ENCODE measurements around the gene ACTL10.
"Not testable (repeated sequence)": the region's sequence is repeated elsewhere in the genome, so short reads cannot be mapped to it uniquely, and the experiment has no call there.

The ACTL10 gene

DNA sequence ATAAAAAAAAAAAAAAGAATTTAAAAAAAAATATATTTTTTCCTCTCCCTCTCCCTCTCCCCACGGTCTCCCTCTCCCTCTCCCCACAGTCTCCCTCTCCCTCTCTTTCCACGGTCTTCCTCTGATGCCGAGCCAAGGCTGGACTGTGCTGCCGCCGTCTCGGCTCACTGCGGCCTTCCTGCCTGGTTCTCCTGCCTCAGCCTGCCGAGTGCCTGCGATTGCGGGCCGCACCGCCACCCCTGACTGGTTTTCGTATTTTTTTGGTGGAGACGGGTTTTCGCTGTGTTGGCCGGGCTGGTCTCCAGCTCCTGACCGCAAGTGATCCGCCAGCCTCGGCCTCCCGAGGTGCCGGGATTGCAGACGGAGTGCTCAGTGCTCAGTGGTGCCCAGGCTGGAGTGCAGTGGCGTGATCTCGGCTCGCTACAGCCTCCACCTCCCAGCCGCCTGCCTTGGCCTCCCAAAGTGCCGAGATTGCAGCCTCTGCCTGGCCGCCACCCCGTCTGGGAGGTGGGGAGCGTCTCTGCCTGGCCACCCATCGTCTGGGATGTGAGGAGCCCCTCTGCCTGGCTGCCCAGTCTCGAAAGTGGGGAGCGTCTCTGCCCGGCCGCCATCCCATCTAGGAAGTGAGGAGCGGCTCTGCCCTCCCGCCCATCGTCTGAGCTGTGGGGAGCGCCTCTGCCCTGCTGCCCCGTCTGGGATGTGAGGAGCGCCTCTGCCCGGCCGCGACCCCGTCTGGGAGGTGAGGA is 34.1 kb downstream of the ACTL10 start:
- not testable (repeated sequence) for DNase-seq

DNA sequence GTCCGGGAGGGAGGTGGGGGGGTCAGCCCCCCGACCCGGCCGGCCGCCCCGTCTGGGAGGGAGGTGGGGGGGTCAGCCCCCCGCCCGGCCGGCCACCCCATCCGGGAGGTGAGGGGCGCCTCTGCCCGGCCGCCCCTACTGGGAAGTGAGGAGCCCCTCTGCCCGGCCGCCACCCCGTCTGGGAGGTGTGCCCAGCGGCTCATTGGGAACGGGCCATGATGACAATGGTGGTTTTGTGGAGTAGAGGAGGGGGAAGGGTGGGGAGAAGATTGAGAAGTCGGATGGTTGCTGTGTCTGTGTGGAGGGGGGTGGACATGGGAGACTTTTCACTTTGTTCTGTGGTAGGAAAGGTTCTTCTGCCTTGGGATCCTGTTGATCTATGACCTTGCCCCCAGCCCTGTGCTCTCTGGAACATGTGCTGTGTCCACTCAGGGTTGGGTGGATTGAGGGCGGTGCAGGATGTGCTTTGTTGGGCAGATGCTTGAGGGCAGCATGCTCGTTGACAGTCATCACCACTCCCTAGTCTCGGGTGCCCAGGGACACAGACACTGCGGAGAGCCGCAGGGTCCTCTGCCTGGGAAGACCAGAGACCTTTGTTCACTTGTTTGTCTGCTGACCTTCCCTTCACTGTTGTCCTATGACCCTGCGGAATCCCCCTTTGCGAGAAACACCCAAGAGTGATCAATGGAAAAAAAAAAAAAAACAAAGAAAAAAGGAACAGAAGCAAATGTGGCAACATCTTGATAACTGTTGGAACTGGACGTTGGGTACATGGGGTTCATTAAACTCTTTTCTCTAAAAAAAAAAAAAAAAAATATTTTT is 35.1 kb downstream of the ACTL10 start:
- no peak for DNase-seq

DNA sequence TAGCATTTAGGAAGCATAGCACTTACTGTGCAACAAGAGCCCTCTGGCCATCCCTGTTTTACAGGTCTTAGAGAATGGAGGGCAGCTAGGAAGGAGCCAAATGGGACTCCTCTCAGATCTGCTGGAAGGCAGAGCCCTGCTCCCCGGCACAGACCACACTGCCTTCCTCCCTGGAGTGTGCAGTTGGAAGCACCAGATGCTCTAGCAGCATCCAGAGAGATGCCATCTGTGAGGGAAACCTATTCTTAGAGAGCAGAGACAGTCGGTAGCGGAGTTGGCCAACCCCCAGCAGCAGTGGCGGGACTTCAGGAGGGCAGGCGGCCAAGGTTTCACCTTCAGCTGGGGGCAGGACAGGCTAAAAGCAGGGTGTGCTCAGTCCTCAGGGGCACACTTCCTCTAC is 36.1 kb downstream of the ACTL10 start:
- peak; percentile 98 for DNase-seq

DNA sequence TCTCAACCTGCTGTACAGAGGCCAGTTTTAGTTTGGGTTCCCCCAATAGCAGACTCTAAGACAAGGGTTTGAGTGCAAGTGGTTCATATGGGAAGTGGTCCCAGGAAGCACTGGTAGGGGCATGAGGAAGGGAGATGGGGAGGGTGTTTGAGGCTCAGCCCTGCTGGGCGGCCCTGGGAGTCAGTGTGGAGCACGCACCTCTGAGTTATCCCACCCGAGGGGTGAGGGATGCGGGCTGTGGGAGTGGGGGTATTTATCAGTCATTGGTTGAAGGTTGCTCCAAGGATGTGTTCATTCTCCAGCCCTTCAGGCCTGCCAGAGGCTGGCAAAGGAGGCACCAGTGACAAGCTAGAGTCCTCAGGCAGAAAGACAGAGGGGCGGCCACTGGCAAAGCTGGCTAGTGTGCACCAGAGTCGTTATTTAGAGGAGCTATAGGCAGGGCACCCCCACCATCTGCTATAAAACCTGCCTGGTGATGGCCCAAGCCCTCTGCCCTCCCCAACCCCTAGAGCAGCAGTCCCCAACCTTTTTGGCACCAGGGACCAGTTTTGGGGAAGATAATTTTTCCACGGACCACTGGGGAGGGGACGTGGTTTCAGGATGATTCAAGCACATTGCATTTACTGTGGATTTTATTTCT is 36.9 kb downstream of the ACTL10 start:
- no peak for DNase-seq

DNA sequence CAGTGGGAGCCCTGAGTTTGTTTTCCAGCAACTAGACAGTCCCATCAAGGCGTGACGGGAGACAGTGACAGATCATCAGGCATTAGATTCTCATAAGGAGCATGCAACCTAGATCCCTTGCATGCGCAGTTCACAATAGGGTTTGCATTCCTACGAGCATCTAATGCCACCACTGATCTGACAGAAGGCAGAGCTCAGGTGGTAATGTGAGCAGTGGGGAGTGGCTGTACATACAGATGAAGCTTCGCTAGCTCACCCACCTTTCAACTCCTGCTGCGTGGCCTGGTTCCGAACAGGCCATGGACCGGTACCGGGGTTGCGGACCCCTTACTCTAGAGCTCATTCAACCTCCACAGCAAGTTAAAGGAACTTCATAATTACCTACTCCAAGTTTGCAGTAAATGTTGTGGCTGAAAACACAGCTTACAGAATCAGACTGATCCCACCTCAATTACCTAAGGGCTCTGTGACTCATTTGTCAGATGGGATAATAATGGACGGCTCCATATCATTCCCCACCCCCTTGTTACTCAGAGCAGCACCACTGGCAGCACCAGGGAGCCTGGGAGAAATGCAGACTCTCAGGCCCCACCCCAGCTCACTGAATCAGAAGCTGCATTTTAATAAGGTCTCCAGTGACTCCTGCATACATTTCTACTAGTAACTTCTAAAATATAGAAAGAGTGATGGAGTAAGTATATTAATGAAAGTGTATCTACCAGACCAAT is 37.6 kb downstream of the ACTL10 start:
- no peak for DNase-seq

DNA sequence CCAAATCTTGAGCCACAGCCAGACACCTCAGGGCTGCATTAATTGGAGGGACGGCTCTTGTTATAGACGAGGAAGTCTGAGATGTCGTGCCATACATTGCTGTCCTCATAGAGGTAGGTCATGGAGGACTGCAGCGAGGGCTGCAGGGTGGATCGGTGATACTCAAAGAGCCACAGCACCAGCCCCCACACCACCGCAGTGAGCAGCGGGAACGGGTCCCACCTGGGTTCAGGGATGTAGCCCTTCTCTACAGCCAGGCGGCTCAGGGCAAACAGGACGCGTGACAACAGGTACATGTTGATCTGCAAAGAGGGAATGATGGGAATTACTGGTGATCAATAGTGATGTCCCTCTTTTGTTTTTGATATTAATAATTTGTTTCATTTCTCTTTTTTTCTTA is 40.9 kb downstream of the ACTL10 start:
- DNase-seq: no peak

DNA sequence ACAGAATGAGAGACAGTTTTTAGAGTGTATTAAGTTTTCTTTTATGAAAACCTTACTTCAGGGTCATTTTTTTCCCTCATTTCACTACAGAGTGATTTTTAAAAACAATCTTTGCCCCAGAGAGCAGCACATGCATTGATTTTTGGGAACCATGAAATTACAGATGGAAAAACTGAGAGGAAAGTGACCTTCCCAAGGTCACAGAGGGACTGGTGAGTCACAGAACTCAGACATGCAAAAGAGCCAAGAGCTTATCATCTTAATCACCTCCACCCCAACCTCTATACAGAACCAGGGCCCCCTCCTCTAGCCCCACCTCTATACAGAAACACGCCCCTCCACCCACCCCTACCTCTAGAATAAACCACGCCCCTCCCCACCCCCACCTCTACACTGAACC is 42.7 kb downstream of the ACTL10 start:
- no peak for DNase-seq

DNA sequence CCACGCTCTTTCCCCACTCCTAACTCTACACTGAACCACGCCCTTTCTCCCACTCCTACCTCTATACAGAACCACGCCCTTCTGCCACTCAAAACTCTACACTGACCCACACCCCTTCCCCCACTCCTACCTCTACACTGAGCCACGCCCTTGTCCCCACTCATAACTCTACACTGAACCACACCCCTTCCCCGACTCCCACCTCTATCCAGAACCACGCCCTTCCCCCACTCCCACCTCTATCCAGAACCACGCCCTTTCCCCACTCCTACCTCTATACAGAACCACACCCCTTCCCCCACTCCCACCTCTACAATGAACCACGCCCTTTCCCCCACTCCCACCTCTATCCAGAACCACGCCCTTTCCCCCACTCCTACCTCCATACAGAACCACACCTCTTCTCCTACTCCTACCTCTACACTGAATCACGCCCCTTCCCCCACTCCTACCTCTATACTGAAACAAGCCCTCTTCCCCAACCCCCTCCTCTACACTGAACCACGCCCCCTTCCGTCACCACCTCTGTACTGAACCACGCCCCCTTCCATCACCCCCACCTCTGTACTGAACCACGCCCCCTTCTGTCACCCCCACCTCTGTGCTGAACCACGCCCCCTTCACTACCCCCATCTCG is 43.3 kb downstream of the ACTL10 start:
- DNase-seq: no peak

DNA sequence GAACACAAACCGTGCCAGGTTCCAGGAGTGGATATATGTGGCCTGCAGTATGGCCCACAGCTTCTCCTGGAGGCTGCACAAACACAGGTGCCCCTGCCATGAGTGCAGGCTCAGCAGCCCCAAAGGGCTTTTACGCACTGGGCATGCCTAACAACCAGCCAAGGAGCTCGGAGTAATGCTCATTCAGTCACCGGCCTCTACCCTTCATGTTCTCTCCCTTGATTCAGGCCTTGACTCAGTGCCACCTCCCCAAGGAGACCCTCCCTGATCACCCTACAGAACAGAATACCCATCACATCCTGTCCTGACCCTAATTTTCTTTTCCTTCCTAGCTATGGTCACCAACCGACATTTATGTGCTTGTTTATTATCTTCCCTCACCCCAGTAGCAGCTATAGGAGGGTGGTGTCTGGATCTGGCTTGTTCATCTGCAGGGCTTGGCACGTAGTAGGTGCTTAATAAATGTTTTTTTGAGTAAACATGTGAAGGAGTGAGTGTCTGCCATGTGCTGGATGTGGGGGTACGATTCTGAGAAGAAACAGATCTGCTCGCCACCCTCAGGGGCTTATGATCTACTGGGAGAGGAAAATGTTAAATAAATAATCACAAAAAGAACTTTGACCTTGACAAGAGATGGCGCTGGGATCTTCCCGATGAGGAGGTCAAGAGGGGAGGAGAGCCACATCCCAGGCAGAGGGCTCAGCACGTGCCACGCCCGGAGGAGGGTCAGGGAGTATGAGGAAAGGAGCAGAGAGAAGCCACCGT is 44.1 kb downstream of the ACTL10 start:
- no peak for DNase-seq

DNA sequence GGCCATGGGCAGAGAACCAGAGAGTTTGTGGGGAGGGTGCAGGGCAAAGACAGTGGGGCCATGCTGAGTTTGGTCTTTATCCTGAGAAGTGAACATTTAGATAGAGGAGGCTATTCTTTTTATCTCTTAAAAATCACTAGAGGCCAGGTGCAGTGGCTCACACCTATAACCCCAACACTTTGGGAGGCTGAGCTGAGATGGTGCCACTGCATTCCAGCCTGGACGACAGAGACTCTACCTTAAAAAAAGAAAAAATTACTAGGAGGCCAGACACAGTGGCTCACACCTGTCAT is 44.6 kb downstream of the ACTL10 start:
- DNase-seq: no peak

DNA sequence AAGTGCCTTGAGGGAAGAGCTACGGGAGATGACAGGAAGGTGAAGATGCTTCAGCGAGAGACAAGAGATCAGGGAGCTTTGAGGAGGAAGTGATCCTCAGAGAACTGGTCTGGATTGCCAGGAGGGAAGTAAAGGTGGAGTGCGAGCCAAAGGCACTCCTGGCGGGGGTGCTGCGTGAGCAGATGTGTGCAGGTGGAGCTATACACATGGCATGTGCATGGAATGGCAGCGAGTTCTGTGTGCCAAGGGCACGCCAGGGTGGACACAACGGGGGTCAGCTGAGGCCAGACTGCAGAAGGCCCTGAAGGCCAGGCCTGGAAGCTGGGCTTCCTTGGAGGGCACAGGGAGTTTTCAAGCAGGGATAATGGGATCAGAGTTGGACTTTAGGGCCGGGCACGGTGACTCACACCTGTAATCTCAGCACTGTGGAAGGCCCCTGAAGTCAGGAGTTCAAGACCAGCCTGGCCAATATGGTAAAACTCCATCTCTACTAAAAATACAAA is 47.2 kb downstream of the ACTL10 start:
- DNase-seq: no peak

DNA sequence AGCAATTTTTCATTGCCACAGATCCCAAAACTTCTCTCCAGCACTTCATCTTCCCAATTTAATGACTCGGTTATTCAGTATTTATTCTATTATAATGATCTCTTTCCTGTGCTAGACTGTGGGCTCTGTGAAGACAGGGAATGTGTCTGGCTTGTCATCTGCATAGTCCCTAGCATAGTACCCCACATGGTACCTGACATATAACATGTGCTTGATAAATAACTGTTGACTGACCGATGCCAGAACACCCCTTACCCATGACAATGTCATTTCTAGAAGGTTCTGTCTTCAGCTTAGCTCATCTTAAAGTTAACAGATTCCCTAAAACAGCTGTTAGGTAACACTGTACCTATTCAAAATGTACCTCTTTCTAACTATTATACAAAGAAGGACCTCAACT is 49.8 kb downstream of the ACTL10 start:
- no peak for DNase-seq
